ENCODE results near the gene UBN1. TPM values are rescaled to one million over a fixed set of nuclear protein-coding genes. Genes with fewer than 3 reads are reported as not detected.

The UBN1 gene
- total and polyA plus RNA-seq, 2 experiments from 2014 or later: 21.4 to 33.4 TPM

GRCh38 chr16:4803898-4804762, 43.2 kb upstream of the UBN1 start:
- Histone ChIP-seq H3K4me1 (ENCODE audit: low read depth) (peaks cover 38% of the 10 kb centered on the region), H3K4me3 (no peak overlapping the region), H3K9me3 (ENCODE audit: low read depth) (no peaks in the 10 kb centered on the region), H3K27ac (peak overlapping the region; percentile 90), H3K36me3 (peaks cover 19% of the 10 kb centered on the region), H3K27me3 (no peaks in the 10 kb centered on the region)
- no peak for TF ChIP-seq CTCF (IDR thresholded peaks at IDR 0.05; ENCODE audit: low read depth, low read length)
- peak in 1 of 2 donors; percentile 13 for DNase-seq (ENCODE audit: low read depth in 1 of 2, low spot score in 1 of 2)

GRCh38 chr16:4805231-4805630, 42.0 kb upstream of the UBN1 start:
- Histone ChIP-seq H3K4me1 (ENCODE audit: low read depth) (peaks cover 38% of the 10 kb centered on the region), H3K9me3 (ENCODE audit: low read depth) (no peaks in the 10 kb centered on the region), H3K27me3 (no peaks in the 10 kb centered on the region), H3K4me3 (no peak overlapping the region), H3K36me3 (peaks cover 18% of the 10 kb centered on the region), H3K27ac (peak overlapping the region; percentile 90)
- peak; percentile 27 to 60 for DNase-seq (ENCODE audit: low read depth in 1 of 2, low spot score in 1 of 2)
- TF ChIP-seq CTCF (IDR thresholded peaks at IDR 0.05; ENCODE audit: low read depth, low read length): no peak

GRCh38 chr16:4806280-4806679, 41.0 kb upstream of the UBN1 start:
- Histone ChIP-seq H3K27me3 (no peaks in the 10 kb centered on the region), H3K27ac (peak overlapping the region; percentile 90), H3K4me1 (ENCODE audit: low read depth) (peaks cover 35% of the 10 kb centered on the region), H3K9me3 (ENCODE audit: low read depth) (no peaks in the 10 kb centered on the region), H3K4me3 (no peak overlapping the region), H3K36me3 (peaks cover 20% of the 10 kb centered on the region)
- no peak for TF ChIP-seq CTCF (IDR thresholded peaks at IDR 0.05; ENCODE audit: low read depth, low read length)
- DNase-seq (ENCODE audit: low read depth in 1 of 2, low spot score in 1 of 2): no peak

GRCh38 chr16:4811242-4811641, 36.0 kb upstream of the UBN1 start:
- no peak overlapping the region for H3K4me3 ChIP-seq
- no peaks in the 10 kb centered on the region for H3K9me3 ChIP-seq (ENCODE audit: low read depth)
- no peak for DNase-seq (ENCODE audit: low read depth in 1 of 2, low spot score in 1 of 2)
- H3K36me3 ChIP-seq: peaks cover 52% of the 10 kb centered on the region
- no peak overlapping the region for H3K27ac ChIP-seq
- no peak for TF ChIP-seq CTCF (IDR thresholded peaks at IDR 0.05; ENCODE audit: low read depth, low read length)
- H3K27me3 ChIP-seq: no peaks in the 10 kb centered on the region
- H3K4me1 ChIP-seq (ENCODE audit: low read depth): no peaks in the 10 kb centered on the region

- Histone ChIP-seq H3K27me3 (no peaks in the 10 kb centered on the region), H3K9me3 (ENCODE audit: low read depth) (no peaks in the 10 kb centered on the region), H3K27ac (no peak overlapping the region), H3K4me1 (ENCODE audit: low read depth) (no peaks in the 10 kb centered on the region), H3K36me3 (peaks cover 55% of the 10 kb centered on the region), H3K4me3 (no peak overlapping the region)
- TF ChIP-seq CTCF (IDR thresholded peaks at IDR 0.05; ENCODE audit: low read depth, low read length): no peak
- DNase-seq (ENCODE audit: low read depth in 1 of 2, low spot score in 1 of 2): no peak
Observed at GRCh38 chr16:4811773-4812172, 35.5 kb upstream of the UBN1 start.

Measured in cardiac muscle cell (in vitro differentiated cells and primary cell).